Progenitor cell of endocrine pancreas (in vitro differentiated cells): ENCODE measurements around the gene FASLG. TPM values are rescaled to one million over a fixed set of nuclear protein-coding genes. Genes with fewer than 3 reads are reported as not detected.

Experiments
- DNase-seq: peaks from one replicate; pipeline ENCODE4 v3.0.0; 2021; ENCODE audit warnings: low spot score; ENCODE audit not compliant: unreplicated experiment
- H3K27ac Mint-ChIP-seq: 2 replicates; pipeline ENCODE4 v1.8.0; 2021; ENCODE audit warnings: mild to moderate bottlenecking, moderate library complexity, mixed read lengths
- H3K27me3 Mint-ChIP-seq: 2 replicates; pipeline ENCODE4 v1.8.0; 2021; ENCODE audit warnings: mixed read lengths
- H3K36me3 Mint-ChIP-seq: 2 replicates; pipeline ENCODE4 v1.8.0; 2022; ENCODE audit warnings: mixed read lengths; ENCODE audit not compliant: insufficient read depth
- H3K4me1 Mint-ChIP-seq: 2 replicates; pipeline ENCODE4 v1.8.0; 2021; ENCODE audit warnings: low read depth, mixed read lengths
- H3K4me3 Mint-ChIP-seq: 2 replicates; pipeline ENCODE4 v1.8.0; 2021; ENCODE audit warnings: low read depth, mild to moderate bottlenecking, moderate library complexity, mixed read lengths
- H3K9me3 Mint-ChIP-seq: 2 replicates; pipeline ENCODE4 v1.8.0; 2021; ENCODE audit warnings: low read depth, mixed read lengths
- CTCF ChIP-seq: fragments of 200-600 bp; sonication (generic); IDR thresholded peaks from one replicate; pipeline ENCODE4 v1.5.0; 2021; ENCODE audit warnings: antibody characterized with exemption, mild to moderate bottlenecking; ENCODE audit not compliant: unreplicated experiment
- total RNA-seq: library from RNA; stranded (reverse); gene quantifications from 2 replicates; pipeline ENCODE4 v1.2.1, GENCODE V29; 2021

The FASLG gene
- total RNA-seq, 1 donor from 2014 or later = not detected

GRCh38 chr1:172637522-172637921, 21.4 kb upstream of the FASLG start:
- Mint-ChIP-seq H3K36me3 (no peaks in the 10 kb centered on the region), H3K27ac (no peak overlapping the region), H3K4me3 (no peak overlapping the region), H3K4me1 (no peaks in the 10 kb centered on the region), H3K27me3 (no peaks in the 10 kb centered on the region), H3K9me3 (peaks cover 3% of the 10 kb centered on the region)
- no peak for TF ChIP-seq CTCF
- DNase-seq = no peak

DNA sequence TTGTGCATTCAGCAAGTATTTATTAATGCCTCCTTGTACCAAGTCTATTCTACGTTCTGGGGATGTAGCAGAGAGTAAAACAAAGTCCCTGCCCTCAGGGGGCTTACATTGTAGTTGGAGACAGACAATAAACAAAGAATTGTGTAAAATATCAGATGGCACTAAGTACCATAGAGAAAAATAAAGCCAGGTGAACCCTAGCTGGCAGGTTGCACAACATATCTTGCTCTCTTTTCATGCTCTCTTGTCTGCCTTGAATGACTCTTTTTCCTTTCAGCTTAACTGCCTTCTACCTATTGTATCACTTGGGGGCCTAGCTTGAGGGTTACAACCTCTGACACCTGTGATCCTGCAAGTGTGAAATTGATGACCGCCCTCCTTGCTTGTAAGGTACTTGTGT, 20.7 kb upstream of the FASLG start:
- TF ChIP-seq CTCF = no peak
- Mint-ChIP-seq H3K4me1 (no peaks in the 10 kb centered on the region), H3K27me3 (no peaks in the 10 kb centered on the region), H3K4me3 (no peak overlapping the region), H3K36me3 (no peaks in the 10 kb centered on the region), H3K9me3 (peaks cover 3% of the 10 kb centered on the region), H3K27ac (no peak overlapping the region)
- no peak for DNase-seq

DNA sequence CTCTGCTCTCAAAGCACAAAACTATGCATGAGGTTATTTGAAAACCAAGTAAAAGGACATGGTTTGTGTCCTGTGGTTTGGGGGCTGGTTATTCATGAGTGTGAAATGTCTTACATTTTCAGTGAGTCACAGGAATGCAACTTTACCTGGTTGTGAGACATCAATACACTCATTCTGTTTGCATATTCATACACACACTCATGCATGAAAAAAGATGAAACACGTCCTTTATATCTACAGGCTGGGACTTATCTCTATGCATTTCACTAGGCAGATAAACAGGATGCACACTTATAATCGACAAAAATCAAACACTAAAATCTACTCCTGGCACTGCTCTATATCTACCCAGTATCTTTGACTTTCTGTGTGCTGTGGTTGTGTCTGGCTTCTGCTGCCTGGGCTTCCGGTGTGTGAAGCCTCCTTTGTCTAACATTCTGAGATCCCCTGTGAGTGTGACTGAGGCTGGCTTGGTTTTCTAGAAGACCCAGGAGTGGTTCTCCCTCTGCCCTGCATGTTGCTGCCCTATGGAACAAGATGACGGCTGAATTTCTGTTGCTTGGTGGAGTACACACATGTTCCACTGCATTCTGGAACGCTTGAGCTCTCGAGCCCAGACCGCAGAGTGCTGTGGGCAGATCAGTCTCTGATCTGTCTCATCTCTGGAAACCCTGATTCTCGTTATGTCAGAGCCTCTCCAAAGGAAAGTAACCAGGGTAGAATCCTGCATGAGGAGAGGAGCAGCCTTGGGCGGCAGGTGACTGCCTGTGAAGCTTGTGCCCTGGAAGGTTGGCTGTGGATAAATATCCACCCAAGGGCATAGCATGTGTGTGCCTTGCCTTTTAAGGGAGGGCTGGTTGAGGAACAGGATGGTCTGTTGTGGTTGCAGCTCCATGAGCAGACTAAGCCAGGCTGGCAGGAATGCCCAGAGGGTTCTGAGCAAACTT, 19.7 kb upstream of the FASLG start:
- H3K27ac Mint-ChIP-seq = no peak overlapping the region
- H3K4me1 Mint-ChIP-seq = no peaks in the 10 kb centered on the region

GRCh38 chr1:172640111-172640510, 18.8 kb upstream of the FASLG start:
- no peak for TF ChIP-seq CTCF
- Mint-ChIP-seq H3K27me3 (no peaks in the 10 kb centered on the region), H3K4me1 (no peaks in the 10 kb centered on the region), H3K4me3 (no peak overlapping the region), H3K36me3 (no peaks in the 10 kb centered on the region), H3K9me3 (peaks cover 3% of the 10 kb centered on the region), H3K27ac (no peak overlapping the region)
- no peak for DNase-seq

More for the DNA sequence above, 19.7 kb upstream of the FASLG start:
- DNase-seq = no peak
- no peak for TF ChIP-seq CTCF
- no peaks in the 10 kb centered on the region for H3K27me3 Mint-ChIP-seq
- H3K9me3 Mint-ChIP-seq = peaks cover 3% of the 10 kb centered on the region
- H3K4me3 Mint-ChIP-seq = no peak overlapping the region
- no peaks in the 10 kb centered on the region for H3K36me3 Mint-ChIP-seq

DNA sequence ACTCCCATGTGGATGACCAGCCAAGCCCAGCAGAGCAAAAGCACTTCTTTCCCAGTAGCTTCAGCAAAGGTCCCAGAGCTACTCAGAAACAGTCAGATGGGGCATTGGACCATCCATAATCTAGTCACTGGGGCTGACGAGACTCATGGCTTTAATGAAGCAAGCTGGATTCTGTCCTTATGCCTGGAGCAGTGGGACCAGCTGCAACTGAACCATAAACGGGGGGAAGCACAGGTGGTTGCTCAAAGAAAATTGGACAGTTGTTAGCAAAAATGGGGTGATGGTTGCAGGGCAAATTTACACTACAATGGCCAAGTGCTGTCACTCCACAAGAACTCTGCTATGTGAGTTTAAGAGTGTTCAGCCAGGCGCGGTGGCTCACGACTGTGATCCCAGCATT, 17.4 kb upstream of the FASLG start:
- TF ChIP-seq CTCF = no peak
- H3K27ac Mint-ChIP-seq = no peak overlapping the region
- no peak overlapping the region for H3K4me3 Mint-ChIP-seq
- no peaks in the 10 kb centered on the region for H3K27me3 Mint-ChIP-seq
- H3K36me3 Mint-ChIP-seq = no peaks in the 10 kb centered on the region
- H3K4me1 Mint-ChIP-seq = no peaks in the 10 kb centered on the region
- no peak for DNase-seq
- peaks cover 3% of the 10 kb centered on the region for H3K9me3 Mint-ChIP-seq
